CD4-positive, alpha-beta T cell treated with Interleukin-6 at 100 ng/mL for 8 hours (primary cell): ENCODE measurements around the gene STK11.

Experiments
- DNase-seq: peaks from one replicate; pipeline ENCODE4 v3.0.0-alpha.2; 2020; ENCODE audit warnings: mixed read lengths, low spot score

STK11 gene

GRCh38 chr19:1205114-1206099, at the start of gene STK11:
STK11 (plus strand) TSS chr19:1205778; CDS start chr19:1206914, 1,136 bp downstream.
- DNase-seq = peak; percentile 98

GRCh38 chr19:1156305-1156801, 49.2 kb upstream of the STK11 start:
- DNase-seq = no peak

- DNase-seq = no peak
Measured at GRCh38 chr19:1156830-1157615, 48.6 kb upstream of the STK11 start.

- no peak for DNase-seq
Measured at GRCh38 chr19:1157931-1158884, 47.4 kb upstream of the STK11 start.

- no peak for DNase-seq
Measured at GRCh38 chr19:1158885-1159448, 46.6 kb upstream of the STK11 start.

GRCh38 chr19:1159864-1160595, 45.5 kb upstream of the STK11 start:
- no peak for DNase-seq

GRCh38 chr19:1161716-1162115, 43.9 kb upstream of the STK11 start:
- no peak for DNase-seq

DNA sequence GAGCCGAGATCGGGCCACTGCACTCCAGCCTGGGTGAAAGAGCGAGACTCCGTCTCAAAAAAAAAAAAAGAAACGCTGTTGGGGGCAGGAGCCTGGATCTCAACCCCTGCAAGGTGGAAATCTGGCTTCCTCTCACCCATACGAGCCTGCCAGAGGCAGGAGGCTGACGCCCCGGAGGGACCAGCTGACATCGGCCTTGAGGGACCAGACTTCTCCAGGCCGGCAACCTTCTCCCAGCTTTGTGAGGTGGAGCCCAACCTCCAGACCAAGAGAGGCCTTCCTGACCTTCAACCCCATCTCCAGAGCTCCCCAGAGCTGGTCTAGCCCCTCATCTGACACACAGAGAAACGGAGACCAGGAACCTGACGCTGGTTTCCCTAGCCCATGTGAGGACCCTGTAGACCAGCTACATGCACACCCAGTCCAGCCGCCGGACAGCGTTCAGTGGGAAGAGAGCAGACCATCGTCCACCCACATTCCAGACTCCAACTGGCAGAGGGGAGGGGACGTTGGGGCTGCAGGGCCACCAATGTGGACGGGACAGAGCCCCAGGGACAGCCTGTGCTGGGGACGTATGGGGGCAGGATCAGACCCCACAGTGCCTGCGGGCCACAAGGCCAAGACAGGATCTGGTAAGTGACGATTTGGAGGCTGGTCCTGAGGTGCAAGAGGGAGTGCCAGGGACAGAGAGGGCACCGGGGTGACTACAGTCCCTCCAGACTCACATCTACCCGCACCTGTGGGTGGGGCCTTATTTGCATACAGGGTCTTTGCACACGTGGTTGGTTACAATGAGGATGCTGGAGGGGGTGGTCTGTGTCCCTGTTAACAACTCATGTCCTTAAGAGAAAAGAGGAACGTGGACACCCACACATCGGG, 42.9 kb upstream of the STK11 start:
- DNase-seq = no peak

DNA sequence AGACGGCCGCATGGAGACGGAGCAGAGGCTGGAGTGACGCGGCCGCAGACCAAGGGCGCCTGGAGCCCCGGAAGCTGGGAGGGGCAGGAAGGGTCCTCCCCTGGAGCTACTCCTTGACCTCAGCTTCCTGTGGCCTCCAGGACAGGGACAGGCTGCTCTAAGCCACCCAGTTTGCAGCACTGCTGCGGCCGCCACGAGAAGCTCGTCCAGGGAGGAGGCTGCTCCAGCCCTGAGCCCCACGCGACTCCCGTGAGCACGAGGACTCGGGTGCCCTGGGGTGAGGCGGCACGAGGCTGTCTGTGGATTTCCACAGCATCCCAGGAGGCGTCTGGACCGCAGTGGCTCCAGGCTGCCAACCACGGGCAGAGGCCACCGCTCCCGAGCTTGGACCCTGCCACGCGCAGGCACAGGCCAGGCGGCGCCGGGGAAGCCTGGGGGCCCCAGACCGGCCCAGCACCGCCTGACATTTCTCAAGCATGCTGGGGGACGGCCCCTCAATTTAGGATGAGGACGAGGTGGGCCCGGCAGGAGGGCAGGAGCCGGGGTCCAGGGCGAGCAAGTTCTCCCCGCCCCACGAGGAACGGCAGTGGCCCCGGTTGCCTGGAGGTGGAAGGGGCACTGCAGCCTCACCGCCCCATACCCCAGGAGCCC, 42.2 kb upstream of the STK11 start:
- no peak for DNase-seq

DNA sequence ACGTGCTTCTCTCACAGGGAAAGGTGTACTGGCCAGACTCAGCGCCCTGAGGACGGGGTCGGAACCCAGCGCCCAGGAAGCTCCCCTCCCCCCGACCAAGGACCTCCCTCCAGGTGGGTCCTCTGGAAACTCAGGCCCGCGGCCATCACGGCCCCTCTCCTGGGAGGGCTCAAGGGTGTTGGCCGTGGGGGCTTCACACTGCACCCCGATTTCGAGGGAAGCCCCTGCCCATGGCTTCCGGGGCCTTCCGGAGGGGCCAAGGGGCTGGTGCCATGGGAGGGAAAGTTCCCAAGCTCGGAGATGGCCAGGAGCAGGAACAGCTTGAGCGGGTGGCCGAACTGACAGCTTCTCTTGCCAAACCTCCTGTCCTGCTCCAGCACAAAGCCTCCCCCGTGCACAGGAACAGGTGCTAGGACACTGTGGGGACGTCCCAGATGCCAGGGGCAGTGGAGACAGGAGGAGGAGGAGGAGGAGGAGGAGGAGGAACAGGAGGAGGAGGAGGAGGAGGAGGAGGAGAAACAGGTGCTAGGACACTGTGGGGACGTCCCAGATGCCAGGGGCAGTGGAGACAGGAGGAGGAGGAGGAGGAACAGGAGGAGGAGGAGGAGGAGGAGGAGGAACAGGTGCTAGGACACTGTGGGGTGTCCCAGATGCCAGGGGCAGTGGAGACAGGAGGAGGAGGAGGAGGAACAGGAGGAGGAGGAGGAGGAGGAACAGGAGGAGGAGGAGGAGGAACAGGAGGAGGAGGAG, 41.5 kb upstream of the STK11 start:
- DNase-seq = no peak

DNA sequence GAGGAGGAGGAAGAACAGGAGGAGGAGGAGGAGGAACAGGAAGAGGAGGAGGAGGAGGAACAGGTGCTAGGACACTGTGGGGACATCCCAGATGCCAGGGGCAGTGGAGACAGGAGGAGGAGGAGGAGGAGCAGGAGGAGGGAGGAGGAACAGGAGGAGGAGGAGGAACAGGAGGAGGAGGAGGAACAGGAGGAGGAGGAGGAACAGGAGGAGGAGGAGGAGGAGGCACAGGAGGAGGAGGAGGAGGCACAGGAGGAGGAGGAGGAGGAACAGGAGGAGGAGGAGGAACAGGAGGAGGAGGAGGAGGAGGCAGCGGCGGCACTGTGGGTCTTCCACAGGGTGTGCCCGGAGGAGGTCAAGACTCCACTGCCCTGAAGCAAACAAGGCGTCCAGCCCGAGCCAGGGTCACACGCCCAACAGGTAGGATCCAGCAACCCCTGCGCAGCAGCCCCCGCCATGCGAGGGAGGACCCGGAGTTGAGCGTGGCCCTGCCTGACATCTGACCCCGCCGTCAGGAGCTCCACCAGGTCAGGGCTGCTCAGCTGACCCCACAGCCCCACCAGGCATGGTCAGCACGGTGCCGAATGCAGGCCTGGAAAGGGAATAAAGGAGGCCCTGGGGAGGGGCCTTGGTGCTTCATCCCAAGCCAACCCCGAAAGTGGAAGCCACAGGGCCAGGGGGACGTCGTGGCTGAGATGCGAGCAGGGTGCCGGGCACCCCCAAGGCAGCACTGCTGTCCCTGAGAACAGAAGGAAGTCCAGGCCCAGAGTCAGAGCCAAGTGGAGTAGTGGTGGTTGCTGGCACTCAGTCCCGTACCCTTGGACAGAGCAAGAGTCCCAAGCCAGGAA, 40.7 kb upstream of the STK11 start:
- DNase-seq = no peak

- no peak for DNase-seq
Measured at GRCh38 chr19:1166872-1167573, 38.6 kb upstream of the STK11 start.

DNA sequence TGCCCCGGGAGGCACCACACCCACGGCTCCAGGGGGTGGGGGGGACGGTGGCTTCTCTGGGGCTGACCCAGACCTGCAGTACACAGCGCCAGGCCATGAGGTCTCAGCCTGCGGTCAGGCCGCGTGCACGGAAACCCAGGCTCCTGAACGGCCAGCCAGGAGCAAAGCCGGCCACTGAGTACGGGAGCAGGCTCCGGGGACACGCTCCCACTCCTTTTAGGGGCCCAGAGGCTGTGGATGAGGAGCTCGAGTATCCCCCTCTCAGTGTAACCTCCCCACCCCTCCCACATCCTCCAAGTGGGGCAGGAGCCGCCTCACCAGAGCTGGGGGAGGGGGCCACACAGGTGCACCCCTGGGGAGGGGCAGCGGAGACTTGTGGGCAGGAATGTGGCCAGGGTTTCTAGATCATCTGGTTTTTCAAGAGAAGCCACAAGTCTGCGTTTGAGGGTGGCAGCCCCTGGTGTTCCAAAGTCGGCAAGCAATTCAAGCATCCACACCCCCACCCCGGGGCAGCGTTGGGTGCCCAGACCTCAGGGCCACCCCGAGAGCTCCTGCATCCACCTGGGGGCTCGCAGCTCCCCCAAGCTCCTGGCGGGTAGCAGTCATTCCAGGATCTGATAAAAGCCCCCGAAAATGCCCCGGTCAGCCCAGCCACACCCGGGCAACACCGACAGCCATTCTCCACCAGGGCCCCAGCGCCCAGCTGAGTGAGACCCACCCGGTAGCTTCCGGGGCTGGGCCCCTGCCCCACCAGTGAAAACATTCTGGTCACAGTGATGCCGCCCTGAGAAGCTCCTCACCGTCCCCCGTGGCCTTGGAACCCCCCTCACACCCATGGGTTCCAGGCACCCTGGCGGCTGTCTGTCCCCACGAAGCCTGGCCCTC, 37.6 kb upstream of the STK11 start:
- DNase-seq = no peak

GRCh38 chr19:1168572-1169410, 36.8 kb upstream of the STK11 start:
- DNase-seq = no peak

- no peak for DNase-seq
Measured at GRCh38 chr19:1169411-1169791, 36.2 kb upstream of the STK11 start.
